ENCODE data around the gene PSG11.
A peak's percentile ranks its signal among the peaks of the same experiment; 100 is the strongest.
"Not testable (repeated sequence)": the region's sequence is repeated elsewhere in the genome, so short reads cannot be mapped to it uniquely, and the experiment has no call there.

PSG11 gene

DNA sequence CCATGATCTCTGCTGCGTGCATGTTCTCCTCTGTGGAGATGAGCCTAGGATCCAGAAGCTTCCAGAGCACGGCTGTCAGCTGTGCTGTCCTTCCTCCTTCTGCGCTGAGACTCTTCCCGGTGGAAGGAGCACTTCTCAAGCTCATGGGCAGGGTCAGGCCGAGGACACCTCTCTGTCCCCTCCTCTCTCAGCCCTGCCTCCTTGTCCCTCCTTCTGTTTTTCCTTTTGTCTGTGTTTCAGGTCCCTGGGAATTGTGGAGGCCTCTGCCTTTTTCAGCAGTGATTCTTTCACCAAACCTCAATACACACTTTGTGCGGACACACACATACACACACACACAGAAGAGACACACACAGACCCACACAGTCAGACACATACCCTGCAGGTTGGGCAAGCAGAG is at the start of gene PSG11:
TSS of gene PSG11 (minus strand) at position 101 of the 400 bp plus-strand sequence. CDS start at position 4, 97 bp downstream.
- FAIRE-seq: not testable (repeated sequence)

DNA sequence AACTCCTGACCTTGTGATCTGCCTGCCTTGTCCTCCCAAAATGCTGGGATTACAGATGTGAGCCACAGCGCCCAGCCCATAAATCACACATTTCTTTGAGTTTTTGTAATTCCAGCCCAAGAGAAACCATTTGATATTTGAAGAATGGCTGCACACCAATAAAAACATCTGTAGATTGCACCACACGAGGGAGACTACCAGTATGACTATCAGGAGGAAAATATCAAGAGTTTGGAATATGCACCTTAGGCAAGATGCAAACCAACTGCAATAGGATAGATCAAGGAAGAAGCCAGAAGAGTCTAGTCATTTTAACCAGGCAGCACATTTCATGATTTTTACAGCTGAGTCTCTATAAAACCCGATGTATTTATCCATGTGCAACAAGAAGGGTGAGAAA is 36.1 kb upstream of the PSG11 start:
- FAIRE-seq: not testable (repeated sequence)

DNA sequence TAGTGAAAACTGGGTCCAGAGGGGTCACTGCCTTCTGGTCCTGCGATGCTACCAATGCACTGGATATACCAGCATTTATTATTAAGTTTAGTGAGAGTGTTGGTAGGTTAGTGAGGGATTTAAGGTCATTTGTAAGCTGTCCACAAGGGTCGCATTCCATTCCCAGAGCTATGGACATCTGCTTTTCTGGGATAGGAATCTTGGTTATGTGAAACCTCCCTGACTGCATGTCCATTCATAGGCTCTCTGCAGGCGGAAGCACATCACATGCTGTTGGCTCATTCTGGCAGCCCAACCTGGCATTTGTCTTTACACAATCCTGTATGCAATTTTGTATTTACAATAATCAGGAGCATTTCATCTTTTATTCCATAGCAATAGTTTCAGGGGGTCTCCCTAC is 35.1 kb upstream of the PSG11 start:
- not testable (repeated sequence) for FAIRE-seq

DNA sequence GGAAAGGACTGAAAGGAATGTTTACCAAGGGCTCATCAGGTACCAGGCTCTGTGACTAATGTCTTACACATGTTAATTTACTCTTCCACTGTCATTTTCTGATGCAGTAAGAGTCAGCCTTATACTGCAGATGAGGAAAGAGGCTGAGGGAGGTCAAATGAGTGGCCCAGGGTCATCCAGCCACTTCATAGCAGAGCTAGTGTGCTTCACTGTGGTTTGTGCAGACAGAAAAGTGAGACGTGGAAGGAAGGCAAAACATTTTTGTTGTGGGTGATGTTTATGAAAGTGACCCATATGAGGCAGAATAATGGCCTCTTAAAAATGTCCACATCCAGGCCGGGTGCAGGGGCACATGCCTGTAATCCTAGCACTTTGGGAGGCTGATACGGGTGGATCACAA is 34.0 kb upstream of the PSG11 start:
- FAIRE-seq: not testable (repeated sequence)

DNA sequence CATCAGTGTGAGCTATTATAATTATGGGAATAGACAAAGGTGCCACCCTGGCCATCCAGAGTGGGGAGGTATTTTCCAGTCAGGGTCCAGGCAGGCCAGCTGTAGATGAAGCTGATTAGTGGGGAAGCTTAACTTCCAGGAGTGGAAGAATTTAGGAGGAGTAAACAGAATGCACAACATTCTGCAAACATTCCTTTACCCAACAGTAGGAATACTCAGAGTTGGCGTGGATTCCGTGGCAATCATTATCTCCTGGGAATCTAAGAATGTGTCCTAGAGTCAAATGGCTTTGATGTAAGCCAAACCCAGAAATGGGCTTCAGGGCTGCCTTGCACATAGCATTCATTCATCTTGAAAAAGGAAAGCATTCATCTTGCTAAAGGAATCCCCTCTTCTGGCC is 33.2 kb upstream of the PSG11 start:
- FAIRE-seq: not testable (repeated sequence)

DNA sequence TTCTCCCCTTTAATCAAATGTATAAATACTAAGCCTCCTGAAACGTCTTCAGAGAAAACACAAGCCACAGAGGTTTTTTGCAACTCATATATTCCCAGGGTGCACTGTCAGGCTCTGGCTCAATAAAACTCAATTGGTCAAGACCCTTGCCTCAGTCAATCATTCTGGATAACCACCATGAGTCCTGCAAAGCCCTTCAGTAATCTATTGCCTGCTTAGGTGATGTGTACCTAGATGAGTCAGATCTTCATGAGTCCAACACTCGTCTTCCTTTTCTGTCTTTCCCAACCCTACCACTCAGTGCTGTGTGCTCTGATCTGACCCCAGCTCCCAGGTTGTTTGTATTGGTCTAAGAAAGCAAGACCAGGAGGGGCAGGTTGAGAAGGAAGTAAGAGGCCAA is 32.2 kb upstream of the PSG11 start:
- not testable (repeated sequence) for FAIRE-seq

DNA sequence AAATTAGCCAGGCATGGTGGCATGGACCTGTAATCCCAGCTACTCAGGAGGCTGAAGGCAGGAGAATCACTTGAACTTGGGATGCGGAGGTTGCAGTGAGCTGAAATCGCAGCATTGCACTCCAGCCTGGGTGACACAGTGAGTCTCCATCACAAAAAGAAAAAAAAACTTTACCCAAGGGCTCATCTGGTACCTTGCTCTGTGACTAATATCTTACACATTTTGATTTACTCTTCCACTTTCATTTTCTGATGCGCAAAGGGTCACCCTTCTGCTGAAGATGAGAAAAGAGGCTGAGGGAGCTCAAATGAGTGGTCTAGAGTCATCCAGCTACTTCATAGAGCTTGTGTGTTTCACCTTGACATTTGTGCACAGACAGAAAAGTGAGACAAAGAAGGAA is 21.7 kb upstream of the PSG11 start:
- not testable (repeated sequence) for FAIRE-seq

DNA sequence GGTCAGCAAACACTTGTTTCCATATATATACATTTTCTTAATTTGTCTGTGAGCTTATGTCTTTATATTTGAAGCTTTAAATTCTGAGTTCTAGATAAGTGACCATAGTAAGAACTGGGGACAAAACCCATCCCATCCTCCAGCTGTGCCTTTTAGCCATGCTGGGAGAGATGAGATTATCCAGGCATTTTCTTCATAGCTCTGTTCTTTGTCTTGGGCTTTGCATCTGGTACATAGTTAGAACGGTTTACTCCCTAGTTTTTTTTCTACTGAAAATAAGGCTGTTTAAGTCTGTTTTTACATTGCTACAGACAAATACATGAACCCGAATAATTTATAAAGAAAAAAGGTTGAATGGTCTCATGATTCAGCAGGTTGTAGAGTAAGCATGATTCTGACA is 20.3 kb upstream of the PSG11 start:
- not testable (repeated sequence) for FAIRE-seq

DNA sequence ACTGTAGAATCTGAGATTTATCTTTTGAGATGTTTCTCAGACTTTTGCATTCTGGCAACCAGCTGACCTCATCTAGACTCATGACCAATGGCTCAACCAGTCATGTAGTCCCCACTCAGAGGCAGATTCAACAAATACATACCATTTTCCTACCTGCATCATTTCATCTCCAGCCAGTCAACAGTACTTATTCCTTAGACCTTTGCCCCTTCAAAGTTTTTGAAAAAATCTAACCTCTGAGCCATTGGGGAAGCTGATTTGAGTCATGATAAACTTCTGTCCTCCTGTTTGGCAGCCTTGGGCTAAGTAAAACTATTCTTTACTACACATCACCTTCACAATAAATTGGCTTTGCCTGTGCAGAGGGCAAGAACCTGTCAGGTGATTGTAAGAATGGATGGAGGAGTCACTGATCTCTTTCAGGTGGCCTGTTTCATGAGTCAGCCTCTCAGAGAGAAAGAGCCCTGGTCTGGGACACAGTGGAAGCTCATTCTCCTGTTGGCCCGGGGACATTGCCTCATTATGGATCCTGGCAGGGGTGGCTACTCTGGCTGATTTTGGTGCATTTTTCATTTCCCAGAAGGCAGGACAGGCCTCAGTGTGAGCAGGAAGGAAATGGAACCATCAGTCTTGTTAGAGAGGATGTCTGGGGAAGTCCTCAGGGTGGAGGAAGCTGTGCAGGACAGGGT is 17.4 kb upstream of the PSG11 start:
- FAIRE-seq: not testable (repeated sequence)

DNA sequence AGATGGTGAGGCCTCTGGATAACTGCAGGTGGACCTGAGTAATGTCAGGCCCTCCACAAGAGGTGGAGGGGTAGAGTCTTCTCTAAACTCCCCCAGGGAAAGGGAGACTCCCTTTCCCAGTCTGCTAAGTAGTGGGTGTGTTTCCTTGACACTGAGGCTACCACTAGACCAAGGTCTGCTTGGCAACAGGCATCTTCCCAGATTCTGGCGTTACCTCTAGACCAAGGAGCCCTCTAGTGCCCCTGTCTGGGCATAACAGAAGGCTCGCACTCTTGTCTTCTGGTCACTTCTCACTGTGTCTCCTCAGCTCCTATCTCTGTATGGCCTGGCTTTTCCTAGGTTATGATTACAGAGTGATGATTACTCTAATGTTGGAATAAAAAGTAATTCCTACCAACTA is 5.4 kb upstream of the PSG11 start:
- FAIRE-seq: not testable (repeated sequence)

DNA sequence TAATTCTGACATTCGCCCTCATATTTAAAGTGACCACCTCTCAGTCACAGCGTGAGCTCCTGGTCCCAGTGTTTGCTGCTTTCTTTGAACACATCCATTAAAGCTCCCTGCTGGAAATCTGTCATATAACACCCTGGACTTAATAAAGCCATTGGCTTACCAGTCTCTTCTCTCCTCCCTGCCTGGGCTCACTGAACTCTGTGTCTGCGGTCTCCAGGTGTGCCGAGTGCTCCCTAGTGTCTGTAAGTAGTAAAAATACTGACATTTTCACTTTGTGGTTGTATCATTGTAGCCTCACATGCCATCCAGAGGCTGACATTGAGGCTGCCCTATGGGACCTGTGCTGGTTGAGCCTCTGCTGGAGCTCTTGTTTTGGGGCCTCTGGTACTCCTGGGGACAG is 2.6 kb upstream of the PSG11 start:
- no peak for FAIRE-seq

DNA sequence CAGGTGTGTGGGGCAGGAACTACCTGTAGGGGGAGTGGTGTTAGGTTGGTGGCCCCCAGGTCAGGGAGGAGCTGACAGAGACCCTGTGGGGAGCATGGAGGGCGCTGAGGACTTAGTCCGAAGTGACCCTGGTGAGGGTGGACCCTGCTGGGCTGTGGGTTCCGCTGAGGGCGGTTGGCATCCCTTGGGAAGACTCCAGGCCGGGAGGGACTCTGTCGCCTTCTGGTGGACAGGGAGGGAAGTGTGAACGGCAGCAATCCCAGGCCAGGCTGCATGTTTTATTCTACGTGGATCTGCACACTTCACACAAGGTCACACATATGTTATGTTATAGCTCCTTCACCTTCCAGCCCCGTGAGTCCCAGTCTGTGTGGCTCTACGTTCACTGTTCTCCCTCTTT is 1.7 kb upstream of the PSG11 start:
- not testable (repeated sequence) for FAIRE-seq

DNA sequence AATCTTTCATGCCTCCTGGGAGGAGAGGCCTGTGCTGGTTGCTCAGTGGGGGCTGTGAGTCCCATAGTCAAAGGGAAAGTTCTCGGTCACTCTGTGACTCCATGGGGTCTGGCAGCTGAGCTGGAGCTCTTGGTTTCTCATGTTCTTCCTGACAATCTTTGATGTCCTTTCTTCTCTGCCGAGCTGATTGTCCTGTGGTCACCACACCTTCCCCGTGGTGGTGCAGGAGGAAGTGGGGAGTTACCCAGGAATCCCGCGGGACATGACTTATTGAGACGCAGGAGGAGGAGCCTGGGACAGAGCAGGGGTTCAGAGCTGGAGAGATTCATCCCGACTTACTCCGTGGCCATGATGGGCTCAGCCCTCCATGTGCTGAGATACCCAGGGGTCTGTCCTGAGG is 792 bp upstream of the PSG11 start:
- not testable (repeated sequence) for FAIRE-seq

DNA sequence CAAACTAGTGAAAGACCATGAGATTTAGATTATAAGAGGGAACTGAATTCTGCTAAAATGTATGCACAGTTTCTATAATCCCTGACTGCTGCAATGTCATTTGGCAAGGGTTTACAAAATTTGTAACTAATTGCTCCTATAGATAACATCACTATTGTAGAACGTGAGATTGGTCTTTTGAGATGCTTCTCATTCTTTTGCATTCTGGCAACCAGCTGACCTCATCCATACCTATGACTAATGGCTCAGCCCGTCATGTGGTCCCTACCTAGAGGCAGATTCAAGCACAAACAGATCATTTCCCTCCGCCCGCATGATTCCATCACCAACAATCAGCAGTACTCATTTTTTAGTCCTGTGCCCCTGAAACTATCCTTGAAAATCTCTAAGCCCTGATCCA is 4.2 kb downstream of the PSG11 start:
- not testable (repeated sequence) for FAIRE-seq

DNA sequence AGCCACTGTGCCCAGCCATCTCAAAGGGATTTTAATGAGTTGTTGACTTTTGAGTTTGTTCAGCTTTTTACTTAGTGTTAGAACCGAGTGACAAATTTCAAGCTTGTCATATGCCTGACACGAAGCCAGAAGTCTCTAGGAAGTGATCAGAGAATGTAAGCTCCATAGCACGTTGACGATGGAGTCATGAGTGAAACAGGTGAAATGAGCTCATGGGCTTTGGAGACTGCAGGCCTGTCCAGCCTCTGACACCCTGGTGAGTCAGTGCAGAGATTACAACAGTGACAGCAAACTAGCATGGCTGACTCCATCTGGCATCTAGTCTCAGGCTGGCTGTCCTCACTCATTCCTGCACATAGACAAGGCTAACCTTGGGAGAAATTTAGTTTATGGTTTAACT is 4.6 kb downstream of the PSG11 start:
- not testable (repeated sequence) for FAIRE-seq

DNA sequence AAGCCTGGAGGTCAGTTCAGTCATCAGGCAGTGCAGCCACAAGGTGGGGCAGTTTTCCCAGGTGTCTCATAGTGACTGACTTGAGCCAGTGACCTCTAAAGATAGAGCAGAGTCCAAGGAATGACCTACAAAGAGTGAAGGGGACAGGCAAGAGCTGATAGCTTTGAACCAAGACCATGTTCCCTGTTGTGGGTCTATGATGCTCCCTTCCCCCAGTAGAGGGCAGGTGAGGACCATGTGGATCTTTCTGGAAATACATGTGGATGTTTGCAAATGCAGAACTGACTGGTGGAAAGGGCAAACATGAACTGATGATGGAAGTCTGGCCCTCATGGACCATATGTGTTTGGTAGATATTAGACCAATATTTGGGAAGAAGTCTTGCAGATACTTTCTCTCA is 6.7 kb downstream of the PSG11 start:
- not testable (repeated sequence) for FAIRE-seq

DNA sequence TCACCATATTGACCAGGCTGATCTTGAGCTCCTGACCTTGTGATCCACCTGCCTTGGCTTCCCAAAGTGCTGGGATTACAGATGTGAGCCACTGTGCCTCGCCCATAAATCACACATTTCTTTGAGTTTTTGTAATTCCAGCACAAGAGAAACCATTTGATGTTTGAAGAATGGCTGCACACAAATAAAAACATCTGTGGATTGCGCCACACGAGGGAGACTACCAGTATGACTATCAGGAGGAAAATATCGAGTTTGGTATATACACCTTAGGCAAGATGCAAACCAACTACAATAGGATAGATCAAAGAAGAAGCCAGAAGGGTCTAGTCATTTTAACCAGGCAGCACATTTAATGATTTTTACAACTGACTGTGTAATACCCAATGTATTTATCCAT is 20.4 kb downstream of the PSG11 start:
- FAIRE-seq: not testable (repeated sequence)

DNA sequence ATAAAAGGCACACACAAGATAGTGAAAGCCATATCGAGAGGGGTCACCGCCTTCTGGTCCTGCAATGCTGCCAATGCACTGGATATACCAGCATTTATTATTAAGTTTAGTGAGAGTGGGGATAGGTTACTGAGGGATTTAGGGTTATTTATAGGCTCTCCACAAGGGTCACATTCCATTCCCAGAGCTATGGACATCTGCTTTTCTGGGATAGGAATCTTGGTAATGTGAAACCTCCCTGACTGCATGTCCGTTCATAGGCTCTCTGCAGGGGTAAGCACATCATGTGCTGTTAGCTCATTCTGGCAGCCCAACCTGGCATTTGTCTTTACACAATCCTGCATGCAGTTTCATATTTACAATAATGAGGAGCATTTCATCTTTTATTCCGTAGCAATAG is 21.4 kb downstream of the PSG11 start:
- not testable (repeated sequence) for FAIRE-seq

DNA sequence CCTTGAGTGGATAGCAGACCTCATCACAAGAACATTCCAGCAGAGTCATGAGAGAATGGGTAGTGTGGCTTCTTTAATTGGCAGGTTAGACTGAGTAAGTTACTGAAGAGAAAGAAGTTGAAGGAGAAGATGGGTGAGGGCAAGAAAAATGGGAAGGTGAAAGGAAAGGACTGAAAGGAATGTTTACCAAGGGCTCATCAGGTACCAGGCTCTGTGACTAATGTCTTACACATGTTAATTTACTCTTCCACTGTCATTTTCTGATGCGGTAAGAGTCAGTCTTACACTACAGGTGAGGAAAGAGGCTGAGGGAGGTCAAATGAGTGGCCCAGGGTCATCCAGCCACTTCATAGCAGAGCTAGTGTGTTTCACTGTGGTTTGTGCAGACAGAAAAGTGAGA is 22.6 kb downstream of the PSG11 start:
- not testable (repeated sequence) for FAIRE-seq

DNA sequence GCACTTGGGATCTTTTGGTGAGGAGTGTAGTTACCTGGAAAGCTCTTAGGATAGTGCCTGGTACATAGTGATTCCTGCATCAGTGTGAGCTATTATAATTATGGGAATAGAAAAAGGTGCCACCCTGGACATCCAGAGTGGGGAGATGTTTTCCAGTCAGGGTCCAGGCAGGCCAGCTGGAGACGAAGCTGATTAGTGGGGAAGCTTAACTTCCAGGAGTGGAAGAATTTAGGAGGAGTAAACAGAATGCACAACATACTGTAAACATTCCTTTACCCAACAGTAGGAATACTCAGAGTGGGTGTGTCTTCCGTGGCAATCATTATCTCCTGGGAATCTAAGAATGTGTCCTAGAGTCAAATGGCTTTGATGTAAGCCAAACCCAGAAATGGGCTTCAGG is 23.3 kb downstream of the PSG11 start:
- FAIRE-seq: not testable (repeated sequence)

DNA sequence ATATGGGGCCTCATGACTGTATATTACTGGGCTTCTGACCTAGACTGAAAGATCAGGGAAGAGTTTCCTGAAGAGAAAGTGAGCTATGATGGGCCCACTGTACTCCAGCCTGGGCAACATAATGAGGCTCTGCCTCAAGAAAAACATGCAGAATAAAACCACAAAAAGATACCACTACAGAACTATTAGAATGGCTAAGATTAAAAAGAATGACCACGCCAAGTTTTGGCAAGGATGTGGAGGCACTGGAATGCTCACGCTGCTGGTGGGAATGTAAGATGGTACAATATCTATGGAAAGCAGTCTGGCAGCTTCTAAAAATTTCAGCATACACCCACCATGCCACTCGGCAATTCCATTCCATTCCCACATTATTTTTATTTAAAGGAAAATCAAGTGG is 30.1 kb downstream of the PSG11 start:
- FAIRE-seq: not testable (repeated sequence)

DNA sequence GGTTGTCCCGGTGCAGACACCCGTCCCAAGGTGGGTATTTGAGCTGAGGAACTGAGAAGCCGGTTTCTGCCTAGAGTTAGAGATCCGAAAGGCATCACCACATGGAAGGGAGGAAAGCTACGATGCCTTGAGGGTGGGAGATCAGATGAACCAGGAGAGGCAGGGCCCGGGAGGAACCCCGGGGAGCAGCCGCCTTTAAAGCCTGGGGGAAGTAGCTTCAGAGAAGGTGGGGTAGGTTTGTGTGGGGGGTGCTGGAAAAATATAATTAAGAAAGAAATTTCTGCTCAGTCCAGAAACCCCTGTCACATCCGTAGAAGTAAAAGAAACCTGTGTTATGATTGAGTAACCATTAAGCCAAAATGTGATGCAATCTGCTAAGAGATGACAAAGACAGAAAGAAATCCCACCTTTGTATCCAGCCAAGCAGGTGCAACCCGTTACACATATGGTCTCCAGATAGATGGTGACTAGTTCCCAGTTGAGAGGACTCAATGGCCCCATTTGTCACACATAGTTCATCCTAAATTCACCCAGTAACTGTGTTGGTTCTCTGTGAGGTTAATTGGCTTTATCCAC is 34.2 kb downstream of the PSG11 start:
- FAIRE-seq: not testable (repeated sequence)

DNA sequence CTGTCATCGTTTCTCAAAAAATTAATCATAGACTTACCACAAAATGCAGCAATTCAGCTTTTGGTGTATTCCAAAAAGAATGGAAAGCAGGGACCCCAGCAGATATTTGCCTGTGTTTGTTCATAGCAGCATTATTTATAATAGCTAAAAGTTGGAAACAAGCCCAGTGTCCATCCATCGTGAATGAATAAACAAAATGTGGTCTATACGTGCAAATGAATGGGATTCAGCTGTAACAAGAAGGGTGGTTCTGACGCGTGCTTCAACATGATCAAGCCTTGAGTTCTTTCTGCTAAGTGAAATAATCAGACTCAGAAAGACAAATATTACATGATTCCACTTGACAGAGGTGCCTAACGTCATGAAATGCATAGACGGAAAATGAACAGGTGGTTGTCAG is 36.4 kb downstream of the PSG11 start:
- no peak for FAIRE-seq

DNA sequence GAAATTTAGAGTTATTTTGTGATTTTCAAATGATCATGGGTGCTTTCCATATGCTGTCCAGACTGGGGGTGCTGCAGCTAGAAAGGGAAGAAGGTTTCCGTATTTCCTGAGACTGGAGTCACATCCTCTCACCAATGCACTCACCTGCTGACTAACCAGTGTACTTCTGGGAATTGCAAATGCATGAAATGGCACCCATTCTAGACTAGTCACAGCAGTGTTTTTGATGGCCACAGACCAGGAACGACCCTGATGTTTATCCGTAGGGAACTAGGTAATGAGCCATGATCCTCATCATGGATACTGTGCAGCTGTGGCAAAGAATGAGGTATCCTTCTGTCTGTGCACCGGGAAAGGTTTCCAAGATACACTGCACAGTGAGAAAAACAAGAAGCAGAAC is 37.1 kb downstream of the PSG11 start:
- not testable (repeated sequence) for FAIRE-seq

DNA sequence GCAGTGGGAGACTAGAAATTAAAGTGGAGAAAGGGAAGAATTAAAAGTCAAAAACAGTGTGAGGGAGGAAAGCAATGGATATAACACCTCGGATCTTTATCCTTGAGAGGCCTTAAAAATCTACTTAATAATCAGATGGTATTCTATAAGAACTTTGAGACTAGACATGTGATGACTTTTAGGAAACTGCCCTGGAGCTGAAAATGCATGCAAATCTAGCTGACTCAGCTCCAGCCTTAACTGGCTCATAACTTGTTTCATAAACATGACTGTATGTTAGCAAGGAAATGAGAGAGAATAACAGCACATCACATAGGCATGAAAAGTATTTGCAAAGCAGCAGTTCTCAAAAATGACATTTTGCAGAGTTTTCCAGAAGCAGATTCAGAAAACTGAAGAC is 38.1 kb downstream of the PSG11 start:
- peak; percentile 92 for FAIRE-seq
